A204.1 (cell line): Measurements from ENCODE around the gene TTF2.
"Not testable (repeated sequence)": the region's sequence is repeated elsewhere in the genome, so short reads cannot be mapped to it uniquely, and the experiment has no call there.

Source experiments
- FAIRE-seq: peaks from 2 replicates; lab custom pipeline; 2012; peaks lifted over from hg19 to GRCh38; lab: Jason Lieb, UNC

Gene TTF2

DNA sequence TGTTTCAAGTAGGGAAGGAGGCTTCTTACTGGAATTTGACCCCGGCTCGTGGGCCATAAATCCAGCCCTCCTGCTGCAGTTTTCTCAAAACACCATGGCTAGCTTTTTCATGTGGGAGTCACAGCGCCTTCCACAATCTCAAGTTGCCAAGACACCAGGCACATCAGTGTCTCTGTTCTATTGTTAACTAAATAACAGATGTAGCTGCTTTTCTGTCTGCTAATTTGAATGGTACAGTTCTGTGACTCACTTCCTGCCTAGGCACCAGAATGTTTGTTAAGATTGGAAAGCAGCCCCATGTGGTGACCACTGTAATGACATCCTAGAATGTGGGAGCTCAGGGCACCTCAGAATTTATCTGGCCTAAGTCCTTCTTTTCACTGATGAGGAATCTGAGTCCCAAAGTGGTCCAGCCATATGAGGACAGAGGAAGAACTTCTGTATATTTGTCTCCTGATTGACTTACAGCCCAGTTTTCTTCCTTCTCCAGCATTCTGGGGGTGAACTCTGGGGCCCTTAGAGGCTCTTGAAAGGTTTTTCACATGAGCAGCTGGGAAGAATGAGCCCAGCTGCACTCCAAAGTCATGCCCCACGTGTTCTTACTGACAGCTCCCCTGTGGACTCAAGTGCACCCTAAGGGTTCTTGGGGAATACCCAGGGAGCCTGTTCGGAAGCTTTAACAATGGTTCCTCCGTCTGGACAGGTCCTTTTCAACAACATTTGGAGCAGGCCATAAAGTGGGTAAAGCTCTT, 33.9 kb downstream of the TTF2 start:
- no peak for FAIRE-seq

DNA sequence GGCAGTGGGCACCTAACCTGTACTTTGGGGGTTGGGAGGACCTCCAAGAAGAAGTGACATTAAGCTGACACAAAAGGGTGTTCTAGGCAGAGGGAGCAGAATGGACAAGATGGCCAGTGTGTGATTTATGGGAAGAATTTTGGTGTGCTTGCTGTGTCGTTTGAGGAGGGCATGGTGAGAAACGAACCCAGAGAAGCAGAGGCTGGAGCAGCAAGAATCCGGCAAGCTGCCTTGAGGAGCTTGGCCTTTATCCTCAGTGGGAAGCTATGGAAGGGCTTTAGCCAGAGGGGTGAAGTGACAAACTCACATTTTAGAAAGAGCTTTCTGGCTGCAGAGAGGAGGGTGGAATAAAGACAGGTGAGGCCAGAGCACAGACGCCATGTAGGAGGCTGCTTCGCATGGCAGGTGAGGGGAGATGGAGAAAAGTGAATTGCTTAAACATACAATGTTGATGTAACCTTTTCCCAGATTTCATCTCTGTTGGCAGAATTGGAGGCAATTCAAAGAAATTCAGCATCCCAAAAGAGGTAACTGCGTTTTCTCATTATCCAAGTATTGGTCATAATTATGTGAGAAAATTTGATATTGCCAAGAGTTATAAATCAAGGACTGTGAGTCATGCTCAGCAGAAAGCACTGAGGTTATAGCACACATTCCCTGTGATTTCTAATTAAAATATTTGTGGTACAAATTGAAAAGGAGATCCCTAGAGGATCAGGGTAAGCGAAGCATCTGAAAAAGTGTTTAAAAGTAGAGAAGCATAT, 34.9 kb downstream of the TTF2 start:
- FAIRE-seq = no peak

DNA sequence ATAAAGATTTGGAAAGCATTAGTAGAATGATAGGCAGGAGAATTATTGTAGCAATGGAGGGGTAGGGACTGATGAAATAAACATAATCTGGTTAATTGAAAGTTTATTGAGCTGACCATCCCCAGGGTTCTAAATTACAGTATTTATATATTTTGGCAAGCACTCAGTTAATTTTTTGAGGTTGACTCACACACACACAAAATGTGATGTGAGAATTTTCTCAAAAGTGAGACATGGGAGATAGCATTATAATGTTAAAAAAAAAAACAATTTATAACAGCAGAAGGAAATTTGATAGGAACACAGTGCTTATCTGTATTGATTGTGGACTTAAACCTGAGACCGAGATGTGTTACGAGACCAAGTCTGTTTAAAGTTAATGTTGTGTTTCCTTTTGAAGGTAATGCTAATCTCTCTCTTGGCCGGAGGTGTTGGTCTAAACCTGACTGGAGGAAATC, 36.9 kb downstream of the TTF2 start:
- FAIRE-seq = no peak

DNA sequence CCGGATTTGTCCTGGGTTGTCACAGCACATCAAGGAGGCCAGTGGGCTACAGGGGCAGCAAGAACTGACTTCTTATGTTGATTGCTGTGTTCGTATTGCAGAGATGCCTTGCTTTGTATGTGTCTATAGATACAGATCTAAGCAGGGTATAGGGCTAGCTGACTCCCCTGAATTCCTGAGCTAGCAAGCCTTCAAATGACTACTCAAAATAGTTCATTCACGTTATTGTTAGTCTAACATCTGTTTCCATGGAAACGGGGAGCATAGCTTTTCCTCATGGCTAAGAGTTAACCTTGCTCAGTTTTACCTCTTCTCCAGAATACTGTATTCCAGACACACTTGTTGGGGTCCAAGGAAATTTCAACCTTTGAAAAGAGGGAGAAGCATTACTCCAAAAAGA, 37.3 kb downstream of the TTF2 start:
- FAIRE-seq = no peak

DNA sequence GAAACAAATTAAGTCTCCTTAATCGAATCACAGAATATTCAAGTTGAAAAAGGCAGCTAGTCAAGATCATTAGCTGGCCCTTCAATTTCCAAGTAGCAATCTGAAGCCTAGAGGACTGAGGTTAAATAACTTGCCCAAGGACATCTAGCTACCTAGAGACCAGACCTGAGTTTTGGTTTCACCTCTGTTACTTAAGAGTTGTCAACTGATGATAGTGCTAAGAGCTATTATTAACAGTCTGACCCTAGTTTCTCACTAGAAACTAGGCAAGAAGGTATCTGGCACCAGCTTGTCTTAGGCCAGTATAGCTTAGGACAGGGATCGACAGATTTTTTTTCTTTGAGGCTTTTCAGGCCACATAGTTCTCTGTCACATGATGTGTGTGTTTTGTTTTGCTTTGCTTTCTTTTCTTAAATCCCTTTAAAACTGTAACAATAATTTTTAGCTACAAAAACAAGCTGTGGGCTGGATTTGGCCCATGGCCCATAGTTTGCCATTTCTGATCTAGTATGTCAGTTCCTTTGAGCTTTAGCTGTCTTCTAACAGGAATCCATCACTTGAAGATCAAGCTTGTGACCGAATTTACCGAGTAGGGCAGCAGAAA, 38.3 kb downstream of the TTF2 start:
- no peak for FAIRE-seq

DNA sequence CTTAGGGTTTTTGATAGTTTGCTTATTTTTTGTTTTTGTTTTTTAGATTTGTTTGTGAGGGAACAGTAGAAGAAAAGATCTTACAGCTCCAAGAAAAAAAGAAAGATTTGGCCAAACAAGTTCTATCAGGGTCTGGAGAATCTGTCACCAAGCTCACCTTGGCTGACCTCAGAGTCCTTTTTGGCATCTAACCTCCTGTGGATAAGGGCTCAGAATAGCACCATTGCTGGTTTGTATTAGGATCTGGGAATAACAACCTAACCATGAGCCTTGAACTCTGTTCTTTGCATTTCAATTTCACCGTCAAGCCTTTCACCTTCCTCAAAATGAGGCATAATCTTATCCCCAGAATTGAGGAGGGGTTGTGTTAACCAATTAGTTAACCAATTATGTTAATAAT, 41.2 kb downstream of the TTF2 start:
- FAIRE-seq = no peak

DNA sequence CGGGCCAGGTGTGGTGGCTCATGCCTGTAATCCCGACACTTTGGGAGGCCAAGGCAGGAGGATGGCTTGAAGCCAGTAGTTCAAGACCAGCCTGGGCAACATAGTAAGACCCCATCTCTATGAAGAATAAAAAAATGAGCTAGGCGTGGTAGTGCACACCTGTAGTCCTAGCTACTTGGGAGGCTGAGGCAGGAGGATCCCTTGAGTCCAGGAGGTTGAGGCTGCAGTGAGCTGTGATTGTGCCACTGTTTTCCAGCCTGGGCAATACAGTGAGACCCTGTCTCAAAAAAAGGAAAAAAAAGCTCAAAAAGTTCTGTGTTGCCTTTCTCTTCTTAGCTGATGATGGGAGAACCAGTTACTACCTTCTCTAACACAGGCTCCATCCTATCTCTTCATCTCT, 41.7 kb downstream of the TTF2 start:
- not testable (repeated sequence) for FAIRE-seq

DNA sequence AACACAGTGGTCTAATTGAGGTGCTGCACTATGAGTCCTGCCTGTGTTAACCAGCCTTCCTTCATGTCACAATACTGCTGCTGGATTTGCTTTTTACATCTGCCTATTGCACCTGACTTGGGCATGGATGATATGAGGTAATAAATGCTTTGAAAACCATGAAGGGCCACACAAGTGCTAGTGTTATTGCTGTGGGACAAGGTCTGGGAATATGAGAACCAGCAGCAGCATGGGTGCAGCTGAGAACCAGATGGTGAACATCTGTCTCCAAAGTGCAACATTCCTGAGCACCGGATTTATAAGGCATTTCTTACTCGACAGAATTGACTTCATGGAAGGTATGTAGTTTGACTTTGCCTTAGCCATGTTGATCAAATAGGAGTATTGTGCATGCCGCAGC, 44.9 kb downstream of the TTF2 start:
- no peak for FAIRE-seq

DNA sequence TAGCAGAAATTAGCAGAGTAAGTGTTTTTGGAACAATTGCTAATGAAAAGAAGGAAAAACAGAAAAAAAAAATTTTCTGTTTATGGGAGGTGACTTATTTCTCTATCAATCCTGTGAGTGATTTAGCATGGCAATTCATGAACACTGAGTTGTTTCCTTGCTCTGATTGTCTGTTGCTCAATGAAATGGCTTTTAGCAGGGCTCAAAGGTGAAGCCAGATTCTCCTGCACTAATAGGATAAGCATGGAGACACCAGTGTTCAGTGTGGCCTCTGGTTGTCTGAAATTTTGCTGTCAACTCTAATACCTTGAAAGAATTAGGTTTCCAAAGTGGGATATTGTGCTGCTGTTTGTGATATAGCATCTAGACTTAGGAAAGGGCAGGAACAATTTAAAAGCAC, 45.6 kb downstream of the TTF2 start:
- FAIRE-seq = no peak

DNA sequence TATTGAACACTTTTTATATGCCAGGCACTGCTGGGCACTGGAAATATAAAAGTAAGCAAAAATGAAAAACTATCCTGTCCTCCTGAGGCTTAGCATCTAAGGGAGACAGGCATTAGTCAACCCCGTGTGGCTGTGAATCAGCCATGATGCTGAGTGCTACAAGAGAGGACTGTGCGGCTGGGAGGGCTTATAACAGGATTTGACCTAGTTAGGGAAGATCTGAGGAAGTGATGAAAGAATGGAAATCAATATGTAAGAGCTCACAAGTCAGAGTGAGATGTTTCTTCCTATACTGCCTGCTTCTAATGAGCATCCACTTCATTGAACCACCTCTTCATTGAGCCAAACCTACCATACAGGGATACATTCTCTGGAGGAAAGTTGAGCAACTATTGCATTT, 46.4 kb downstream of the TTF2 start:
- no peak for FAIRE-seq

DNA sequence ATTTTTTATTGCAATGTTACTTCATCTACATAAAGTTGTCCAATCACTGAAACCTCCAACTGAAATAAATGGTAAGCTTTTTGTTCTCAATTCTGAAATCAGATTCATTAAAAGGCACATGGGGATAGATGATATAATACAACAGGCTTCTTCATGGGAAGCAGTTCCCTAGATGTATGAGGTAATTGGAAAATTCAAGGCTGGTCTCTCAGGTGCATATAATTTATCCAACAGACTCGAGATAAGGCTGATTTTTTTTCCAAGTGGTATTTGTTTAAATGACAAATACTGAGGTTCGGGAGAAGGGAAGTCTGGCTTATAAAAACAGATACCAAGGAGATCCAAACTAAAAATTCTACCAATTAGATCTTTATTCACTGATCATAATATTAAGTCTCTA, 47.2 kb downstream of the TTF2 start:
- no peak for FAIRE-seq

DNA sequence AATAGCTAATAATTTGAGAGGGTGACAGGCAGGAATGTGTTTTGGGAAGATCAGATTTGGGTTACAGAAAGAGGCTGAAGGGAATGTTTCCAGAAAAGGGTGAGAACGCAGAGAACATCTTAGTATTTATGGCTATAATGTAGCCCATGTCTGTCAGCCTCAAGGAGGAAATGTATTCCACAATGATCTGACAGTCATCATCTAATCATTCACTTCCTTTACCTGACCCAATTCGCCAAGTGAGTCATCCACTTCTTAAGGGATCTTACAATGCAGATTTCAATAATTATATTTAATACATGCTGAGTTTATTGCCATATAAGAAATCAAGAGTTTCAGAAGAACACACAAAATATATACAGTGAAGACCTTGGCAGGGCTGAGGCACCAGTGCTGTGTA, 50.6 kb downstream of the TTF2 start:
- FAIRE-seq = no peak

DNA sequence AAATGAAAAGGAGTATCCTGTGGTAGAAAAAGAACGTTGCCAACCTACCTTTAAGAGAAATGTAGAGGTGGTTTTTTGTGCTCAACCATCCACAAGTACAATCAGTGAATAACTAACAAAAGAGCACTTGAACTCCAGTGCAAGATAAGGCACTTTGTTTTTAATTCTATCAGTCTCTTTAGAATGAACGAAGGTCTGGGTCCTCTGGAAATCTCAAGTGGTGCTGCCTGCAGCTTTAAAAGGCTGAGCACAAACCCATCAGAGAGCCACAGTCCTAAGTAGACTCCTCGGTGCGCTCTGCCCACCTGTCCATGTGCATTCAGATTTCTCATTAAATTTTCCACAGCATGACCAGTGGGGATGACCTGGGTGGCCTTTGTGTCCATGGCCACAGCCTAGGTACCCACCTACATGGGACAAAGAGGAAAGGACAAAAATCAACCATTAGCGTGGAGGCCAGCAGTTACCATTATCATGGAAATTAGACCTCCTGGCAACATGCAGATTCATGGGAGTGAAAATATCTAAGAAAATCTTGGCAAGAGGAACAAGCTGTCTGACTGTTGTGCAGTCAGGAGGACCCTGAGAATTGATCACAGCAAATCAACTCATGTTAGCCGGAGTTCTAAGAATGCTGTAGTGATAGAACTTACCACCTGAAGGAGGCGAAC, 52.1 kb downstream of the TTF2 start:
- no peak for FAIRE-seq

DNA sequence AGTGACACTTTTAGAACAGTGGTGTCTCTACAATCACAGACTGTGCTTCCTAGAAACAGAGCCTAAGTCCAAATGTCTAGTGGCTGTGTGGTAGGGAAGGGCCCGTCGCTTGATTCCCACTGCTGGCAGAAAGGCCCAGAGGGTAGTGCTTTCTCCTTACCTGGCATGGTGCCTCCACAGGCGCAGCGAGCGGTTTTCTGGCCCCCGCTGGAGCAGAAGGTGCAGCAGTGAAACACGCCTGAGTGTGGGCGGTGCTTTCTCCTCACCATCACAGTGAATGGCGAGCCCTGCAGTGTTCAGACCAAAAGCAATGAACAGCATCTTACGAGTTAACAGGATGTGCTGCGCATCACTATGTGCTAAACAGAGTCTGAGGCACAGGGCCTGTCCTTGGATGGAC, 53.1 kb downstream of the TTF2 start:
- no peak for FAIRE-seq

DNA sequence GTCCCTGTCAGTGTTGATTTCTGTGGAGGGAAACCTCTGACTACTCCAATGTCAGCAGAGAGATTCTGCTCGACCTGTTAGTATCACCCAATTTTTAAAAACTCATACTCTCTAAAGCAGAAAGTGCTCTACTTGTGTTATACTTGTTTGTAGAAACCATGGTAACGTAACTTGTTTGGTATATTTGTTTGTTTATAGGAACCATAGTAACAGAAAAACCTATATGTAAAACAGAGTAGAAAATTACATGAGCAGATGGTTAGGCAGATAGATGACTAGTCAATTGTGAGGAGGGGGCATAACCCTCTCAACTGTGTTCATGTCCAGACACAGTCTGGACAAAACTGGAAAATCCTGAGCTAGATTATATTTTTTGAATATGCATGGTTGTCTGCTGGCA, 54.8 kb downstream of the TTF2 start:
- no peak for FAIRE-seq

DNA sequence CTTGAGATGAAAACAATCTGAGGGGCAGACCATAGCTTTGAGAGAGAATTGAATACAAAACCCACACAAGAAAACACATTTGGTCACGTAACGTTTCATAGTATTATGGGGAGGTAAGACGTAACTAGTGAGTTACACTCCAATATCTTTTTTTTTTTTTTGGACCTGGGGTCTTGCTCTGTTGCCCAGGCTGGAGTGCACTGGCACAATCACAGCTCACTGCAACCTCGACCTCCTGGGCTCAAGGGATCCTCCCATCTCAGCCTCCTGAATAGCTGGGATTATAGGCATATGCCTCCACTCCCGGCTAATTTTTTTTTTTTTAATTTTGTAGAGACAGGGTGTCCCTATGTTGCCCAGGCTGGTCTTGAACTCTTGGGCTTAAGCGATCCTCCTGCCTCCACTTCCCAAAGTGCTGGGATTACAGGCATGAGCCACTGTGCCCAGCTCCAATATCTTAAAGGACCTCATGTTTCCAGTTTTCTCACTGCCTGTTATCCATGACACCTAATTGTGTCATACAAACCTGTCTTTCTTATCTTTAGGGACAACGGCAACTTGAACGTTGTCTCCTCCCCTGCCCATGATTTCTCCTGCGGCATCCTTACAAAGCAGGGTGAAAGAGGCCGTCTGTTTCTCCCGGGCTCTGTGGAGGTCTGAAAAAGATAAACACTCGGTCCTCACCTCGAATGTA, 56.1 kb downstream of the TTF2 start:
- FAIRE-seq = no peak

DNA sequence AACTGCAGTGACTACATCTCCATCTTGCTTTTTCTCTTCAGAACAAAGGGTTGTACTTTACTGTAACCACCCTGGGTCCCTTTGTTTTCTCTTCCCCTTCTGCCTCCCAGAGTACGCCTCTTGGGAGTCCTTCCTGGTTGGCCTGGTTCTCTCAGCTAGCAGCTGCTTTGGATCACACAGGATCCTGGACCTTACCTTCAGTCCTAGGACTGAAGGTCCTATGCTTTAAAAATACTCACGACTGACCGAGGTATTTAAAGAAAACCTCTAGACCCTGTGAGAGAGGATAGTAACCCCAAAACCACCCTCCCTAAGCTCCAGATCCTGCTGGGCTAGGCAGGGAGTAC, 56.6 kb downstream of the TTF2 start:
- FAIRE-seq = no peak

DNA sequence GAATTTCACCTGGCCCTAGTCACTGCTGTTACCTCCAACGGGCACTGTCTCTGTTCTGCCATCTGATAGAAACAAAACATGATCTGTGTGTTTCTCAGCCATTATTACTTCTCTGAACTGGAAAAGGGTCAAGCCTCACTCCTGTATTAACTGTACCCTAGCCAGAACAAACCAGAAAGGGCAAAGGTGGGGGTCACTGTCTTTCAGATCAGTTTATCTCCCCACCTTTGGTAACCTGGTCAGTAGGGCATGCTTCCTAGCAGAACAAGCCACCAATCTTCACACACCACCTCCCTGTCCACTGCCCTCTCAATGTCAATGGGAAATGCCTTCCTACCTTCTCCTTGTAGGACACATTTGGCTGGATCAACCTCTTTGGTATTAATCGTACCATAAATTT, 57.6 kb downstream of the TTF2 start:
- no peak for FAIRE-seq

DNA sequence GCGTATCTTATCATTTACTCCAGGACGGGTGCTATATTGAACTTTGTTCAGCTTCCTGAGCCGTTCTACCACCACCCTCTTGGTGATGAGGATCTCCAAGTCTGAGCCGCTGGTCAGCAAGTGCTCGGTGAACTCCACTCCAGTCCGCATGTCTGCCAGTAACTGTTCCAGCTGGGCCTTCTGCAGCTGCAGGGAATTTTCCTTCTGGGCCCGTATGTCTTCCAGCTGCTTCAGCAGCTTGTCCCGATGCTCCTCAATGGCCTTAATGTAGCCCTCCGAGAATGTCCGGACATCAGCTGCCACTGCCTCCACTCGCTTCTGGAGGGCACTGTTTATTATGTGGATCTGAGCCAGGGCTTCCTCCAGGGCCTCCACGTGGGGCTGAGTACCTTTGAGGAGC, 58.0 kb downstream of the TTF2 start:
- FAIRE-seq = no peak

DNA sequence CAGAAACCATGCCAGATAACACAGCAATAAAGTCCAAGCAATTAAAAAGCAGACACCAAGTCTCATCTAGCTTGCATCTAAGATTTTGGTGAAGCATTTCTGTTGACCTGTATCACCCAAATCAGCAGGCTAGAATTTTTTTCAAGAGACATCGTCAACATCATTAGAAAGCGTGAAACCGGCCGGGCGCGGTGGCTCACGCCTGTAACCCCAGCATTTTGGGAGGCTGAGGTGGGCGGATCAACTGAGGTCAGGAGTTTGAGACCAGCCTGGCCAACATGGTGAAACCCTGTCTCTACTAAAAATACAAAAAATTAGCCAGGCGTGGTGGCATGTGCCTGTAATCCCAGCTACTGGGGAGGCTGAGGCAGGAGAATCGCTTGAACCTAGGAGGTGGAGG, 59.0 kb downstream of the TTF2 start:
- not testable (repeated sequence) for FAIRE-seq

DNA sequence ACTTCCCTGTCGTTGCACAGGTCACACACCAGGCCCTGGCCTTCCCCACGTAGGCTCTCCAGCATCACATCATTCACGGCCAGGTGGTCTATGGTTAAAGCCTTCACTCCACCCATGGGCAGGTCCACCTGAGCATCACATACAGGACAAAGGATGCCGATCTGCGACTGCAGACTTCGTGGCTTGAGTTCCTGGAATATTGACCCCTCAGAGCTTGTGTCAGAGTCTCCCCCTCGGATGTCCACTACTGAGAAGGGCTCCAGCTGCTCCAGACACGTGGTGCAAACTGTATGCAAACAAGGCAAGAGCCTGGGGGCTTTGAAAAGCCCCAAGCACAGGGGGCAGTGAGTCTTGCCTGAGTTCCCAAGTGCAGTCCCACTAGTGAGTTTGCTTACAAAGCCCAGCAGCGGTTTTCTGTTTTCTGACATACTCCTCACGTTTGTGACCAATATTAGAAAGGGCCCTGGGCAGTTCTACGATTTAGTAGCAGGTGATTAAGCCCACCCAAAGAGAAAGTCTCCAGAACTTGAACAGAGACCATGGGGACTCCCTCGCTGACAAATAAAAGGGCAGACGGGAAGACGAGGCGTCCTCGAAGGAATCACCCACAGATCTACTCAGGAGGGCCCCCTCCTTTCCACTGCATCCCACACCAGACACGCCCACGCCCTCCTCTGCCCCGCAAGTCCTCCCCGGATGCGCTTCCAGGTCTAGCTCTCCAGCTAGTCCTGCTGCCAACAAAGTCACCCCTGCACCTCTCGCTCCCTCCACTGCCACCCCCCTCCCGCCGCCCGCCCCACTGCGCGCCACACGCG, 60.9 kb downstream of the TTF2 start:
- FAIRE-seq = no peak
